NCI-H748 (cell line): Measurements from ENCODE around the gene IGBP1.
"Not testable (repeated sequence)": the region's sequence is repeated elsewhere in the genome, so short reads cannot be mapped to it uniquely, and the experiment has no call there.

ENCODE experiments used
- DNase-seq: peaks from one replicate; lab custom pipeline; 2025; ENCODE audit not compliant: unreplicated experiment; lab: John Stamatoyannopoulos, UW

The IGBP1 gene

GRCh38 chrX:70133303-70134115 lies at the start of gene IGBP1:
IGBP1 (plus strand) TSS chrX:70133447; CDS start chrX:70133948, 501 bp downstream.
- peak; percentile 94 for DNase-seq

- no peak for DNase-seq
Observed at GRCh38 chrX:70084592-70085240, 48.5 kb upstream of the IGBP1 start.

GRCh38 chrX:70087857-70088630 lies 45.2 kb upstream of the IGBP1 start:
- DNase-seq = peak; percentile 30

GRCh38 chrX:70088751-70089150 lies 44.5 kb upstream of the IGBP1 start:
- no peak for DNase-seq

GRCh38 chrX:70089604-70090297 lies 43.5 kb upstream of the IGBP1 start:
- no peak for DNase-seq

- no peak for DNase-seq
Observed at GRCh38 chrX:70092247-70092646, 41.0 kb upstream of the IGBP1 start.

GRCh38 chrX:70096052-70096451 lies 37.2 kb upstream of the IGBP1 start:
- no peak for DNase-seq

- no peak for DNase-seq
Observed at GRCh38 chrX:70105229-70105628, 28.0 kb upstream of the IGBP1 start.

GRCh38 chrX:70111436-70112026 lies 21.7 kb upstream of the IGBP1 start:
- not testable (repeated sequence) for DNase-seq

GRCh38 chrX:70117738-70118137 lies 15.5 kb upstream of the IGBP1 start:
- no peak for DNase-seq

GRCh38 chrX:70123014-70123413 lies 10.2 kb upstream of the IGBP1 start:
- not testable (repeated sequence) for DNase-seq

GRCh38 chrX:70124678-70125077 lies 8.6 kb upstream of the IGBP1 start:
- no peak for DNase-seq

GRCh38 chrX:70128071-70128470 lies 5.2 kb upstream of the IGBP1 start:
- DNase-seq = no peak

GRCh38 chrX:70129816-70130215 lies 3.4 kb upstream of the IGBP1 start:
- DNase-seq = no peak

GRCh38 chrX:70132224-70132623 lies 1.0 kb upstream of the IGBP1 start:
- DNase-seq = no peak

GRCh38 chrX:70132877-70133302 lies 357 bp upstream of the IGBP1 start:
- DNase-seq = peak; percentile 79

GRCh38 chrX:70134116-70134477 lies 850 bp downstream of the IGBP1 start:
- peak; percentile 56 for DNase-seq

GRCh38 chrX:70138622-70139021 lies 5.4 kb downstream of the IGBP1 start:
- no peak for DNase-seq

- DNase-seq = no peak
Observed at GRCh38 chrX:70139736-70140135, 6.5 kb downstream of the IGBP1 start.

- DNase-seq = no peak
Observed at GRCh38 chrX:70141373-70141772, 8.1 kb downstream of the IGBP1 start.
